GM21447 (cell line): Measurements from ENCODE around the gene GRSF1.
"Not testable (repeated sequence)": the region's sequence is repeated elsewhere in the genome, so short reads cannot be mapped to it uniquely, and the experiment has no call there.

ENCODE experiments used
- ATAC-seq: cut with Tn5 transposase; IDR thresholded peaks from one replicate; pipeline ENCODE4 v1.9.1; 2021; ENCODE audit not compliant: unreplicated experiment

The GRSF1 gene, protein sequence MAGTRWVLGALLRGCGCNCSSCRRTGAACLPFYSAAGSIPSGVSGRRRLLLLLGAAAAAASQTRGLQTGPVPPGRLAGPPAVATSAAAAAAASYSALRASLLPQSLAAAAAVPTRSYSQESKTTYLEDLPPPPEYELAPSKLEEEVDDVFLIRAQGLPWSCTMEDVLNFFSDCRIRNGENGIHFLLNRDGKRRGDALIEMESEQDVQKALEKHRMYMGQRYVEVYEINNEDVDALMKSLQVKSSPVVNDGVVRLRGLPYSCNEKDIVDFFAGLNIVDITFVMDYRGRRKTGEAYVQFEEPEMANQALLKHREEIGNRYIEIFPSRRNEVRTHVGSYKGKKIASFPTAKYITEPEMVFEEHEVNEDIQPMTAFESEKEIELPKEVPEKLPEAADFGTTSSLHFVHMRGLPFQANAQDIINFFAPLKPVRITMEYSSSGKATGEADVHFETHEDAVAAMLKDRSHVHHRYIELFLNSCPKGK

DNA sequence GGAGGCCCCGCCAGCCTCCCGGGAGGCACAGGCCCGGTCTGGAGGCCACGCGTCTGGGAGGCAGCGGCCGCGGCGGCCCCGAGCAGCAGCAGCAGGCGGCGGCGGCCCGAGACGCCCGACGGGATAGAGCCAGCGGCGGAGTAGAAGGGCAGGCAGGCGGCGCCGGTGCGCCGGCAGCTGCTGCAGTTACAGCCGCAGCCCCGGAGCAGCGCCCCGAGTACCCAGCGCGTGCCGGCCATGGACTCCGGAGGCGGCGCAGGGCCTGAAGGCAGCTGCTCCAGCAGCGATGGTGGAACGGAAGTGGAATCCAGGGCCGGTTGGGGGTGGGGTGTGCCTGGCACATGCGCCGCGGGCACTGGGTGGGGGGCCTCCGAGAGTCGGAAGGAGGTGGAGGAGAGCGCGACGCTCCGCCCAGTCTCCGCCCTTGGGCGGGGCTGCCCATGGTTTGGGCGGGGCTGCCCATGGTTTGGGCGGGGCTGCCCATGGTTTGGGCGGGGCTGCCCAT lies at the start of gene GRSF1:
Gene GRSF1 (minus strand): TSS at position 302 of the 505 bp plus-strand sequence. CDS start 63 bp downstream, at position 239.
- peak; percentile 54 for ATAC-seq

DNA sequence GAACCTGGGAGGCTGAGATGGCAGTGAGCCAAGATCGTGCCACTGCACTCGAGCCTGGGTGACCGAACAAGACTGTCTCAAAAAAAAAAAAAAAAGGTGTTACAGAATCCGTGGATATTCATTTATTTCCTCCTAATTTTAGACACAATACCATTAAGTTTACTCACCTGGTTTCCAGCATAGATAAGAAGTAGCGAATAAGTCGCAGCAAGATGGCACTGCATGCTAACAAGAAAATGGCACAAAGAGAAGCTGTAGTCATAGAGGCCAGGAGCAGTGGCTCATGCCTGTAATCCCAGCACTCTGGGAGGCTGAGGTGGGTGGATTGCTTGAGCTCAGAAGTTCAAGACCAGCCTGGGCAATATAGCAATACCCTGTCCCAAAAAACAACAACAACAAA lies 45.5 kb upstream of the GRSF1 start:
- no peak for ATAC-seq

DNA sequence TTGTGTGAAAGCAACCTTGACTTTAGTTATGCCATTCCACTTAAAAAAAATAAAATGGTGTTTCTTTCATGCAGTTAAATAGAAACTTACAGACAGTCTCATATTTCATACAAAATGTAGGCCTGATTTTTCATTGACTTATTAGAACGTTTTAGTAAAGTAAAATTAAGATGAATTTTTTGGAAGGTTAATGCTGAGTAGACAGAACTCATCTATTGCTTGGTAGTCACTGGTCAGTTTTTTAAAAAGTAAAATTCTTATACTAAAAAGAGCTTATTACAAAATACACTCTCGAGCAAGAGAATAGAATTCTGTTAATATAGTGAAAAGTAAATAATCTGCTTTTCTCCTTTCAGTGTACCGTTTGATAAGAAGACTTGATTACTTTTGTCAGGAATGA lies 41.0 kb upstream of the GRSF1 start:
- no peak for ATAC-seq

DNA sequence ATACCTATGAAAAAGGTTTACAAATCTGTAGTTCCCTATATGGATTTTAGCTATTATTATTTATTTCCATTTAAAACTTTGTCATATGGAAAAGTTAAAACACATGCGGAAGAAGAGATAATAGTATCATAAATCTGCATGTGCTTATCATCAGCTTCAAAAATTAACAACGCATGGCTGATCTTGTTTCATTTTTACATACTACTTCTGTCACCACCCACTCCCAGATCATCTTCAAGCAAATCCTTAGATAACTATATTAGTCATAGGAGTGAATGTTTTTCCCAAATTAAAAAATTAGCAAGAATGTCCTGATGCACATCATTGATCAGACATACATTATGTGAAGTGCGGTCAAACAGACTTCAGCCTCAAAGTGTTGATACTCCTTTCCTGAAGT lies 37.9 kb upstream of the GRSF1 start:
- no peak for ATAC-seq

DNA sequence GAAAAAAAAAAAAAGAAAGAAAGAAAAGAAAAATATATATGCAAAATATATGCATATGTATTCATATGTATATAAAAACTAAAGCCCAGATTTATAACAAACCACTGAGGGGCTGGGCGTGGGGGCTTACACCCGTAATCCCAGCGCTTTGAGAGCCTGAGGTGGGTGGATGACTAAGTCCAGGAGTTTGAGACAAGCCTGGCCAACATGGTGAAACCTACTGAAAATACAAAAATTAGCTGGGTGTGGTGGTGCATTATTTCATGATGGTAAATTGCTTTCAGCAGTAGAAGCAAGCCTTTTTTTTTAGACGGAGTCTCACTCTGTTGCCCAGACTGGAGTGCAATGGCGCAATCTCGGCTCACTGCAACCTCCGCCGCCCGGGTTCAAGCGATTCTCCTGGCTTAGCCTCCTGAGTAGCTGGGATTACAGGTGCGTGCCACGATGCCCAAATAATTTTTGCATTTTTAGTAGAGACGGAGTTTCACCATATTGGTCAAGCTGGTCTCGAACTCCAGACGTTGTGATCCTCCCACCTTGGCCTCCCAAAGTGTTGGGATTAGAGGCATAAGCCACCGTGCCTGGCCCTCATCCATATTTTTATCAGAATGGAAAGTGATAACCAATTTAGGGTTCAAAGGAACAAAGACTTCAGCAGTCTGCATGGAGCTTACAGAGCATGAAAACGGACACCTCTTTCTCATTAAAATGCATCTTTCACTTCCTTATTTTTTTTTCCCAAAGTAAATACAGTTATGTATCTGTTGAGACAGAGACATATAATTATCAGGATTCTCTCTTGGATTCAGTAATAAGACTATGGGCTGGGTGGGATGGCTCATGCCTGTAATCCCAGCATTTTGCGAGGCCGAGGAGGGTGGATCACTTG lies 34.8 kb upstream of the GRSF1 start:
- peak; percentile 88 for ATAC-seq

DNA sequence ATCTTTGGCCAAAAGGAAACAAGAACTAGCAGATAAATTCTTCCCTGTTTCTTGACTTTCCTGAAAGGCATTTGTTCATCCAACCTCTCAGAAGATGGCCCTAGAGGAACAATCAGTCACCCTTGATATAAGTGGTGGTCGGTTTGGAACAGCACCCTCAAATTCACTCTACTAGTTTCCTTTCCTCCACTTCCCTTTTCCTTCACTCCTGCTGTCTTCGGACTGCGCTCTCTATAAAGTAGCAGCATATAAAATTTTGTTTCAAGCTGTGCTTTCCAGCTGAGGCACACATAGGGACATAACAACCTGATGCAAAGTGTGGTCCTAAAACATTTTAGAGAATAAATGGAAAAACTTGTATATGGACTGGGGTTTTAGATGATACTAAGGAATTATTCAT lies 33.5 kb upstream of the GRSF1 start:
- no peak for ATAC-seq

DNA sequence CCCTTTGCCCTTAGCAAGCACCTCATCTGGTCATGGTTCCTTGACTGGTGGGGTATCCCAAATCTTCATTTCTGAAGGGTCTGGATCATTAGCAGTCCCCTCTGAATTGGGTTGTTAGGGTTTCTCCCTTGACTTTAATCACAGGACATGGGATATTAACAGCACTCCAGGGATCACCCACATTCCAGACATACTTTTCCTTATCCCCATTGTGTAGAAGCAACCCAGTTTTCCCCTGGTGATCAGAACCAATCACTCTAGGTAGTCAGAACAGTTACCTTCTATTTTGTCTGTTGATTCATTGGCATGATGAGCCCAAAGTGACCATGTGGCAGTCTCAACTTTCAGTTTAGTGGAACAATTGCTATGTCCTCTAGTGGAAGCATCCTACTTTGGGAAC lies 29.1 kb upstream of the GRSF1 start:
- ATAC-seq = no peak

DNA sequence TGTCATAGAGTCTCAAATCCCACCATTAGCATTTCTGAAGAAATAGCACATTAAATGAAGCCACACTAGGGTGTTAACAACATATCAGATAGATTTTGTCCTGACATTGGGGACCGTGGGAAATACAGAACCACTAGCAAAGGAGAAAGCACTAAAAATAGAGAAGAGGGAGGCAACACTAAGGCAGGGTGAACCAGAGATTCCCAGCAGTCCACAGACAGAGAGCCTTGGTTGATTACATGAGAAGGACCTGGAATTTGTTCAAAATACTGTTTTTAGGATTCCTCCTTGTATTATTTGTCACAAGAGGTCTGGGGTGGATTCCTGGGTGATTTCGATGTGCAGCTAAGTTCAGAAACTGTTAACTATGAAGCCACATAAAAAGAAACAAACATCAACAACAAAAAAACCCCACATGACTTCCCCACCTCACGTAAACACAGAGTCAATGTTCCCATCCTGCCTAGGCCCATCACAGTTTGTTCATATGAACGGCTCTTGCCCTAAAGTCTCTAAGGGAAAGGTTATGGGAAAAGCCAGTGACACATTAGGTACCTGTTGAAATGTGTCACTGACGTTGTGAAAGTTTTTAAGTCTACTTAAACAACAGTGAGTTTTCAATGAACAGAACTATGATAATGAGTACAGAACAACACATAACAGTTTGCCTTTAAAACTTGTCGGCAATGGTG lies 23.6 kb upstream of the GRSF1 start:
- peak; percentile 75 for ATAC-seq

DNA sequence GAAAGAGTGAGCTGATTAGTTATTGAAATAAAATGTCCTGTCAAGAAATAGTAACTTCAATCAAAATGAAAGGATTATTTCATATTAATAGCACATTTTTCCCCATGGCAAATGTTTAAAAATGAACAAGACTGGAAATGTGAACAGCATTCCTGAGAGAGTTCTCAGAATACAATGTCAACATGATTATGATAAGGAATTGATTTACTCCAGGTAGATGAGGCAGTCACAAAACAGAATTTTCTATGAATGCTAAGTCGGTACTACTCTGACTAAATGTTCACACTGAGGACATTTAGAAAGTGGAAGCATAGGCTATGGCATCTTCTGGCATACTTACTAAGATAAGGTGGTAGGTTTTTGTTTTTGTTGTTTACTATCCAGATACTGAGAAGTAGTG lies 19.4 kb upstream of the GRSF1 start:
- no peak for ATAC-seq

DNA sequence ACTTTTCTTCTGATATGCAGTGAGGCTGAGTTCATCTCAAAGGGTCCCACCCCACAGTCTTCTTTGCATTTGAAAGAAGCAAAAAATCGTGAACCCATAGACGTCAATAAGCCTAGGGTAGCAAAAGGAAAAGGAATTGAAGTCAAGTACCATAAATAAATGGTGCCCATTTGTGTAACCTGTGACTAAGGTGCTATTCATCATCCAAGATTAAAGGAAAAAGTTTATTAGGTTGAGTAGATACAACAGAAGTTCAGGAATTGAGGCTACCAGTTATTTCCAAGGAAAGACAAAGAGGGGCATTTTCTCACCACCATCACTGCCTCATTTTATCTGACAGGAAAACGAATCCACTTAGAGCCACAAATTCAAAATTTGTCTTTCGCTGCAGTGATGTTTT lies 18.8 kb upstream of the GRSF1 start:
- no peak for ATAC-seq

DNA sequence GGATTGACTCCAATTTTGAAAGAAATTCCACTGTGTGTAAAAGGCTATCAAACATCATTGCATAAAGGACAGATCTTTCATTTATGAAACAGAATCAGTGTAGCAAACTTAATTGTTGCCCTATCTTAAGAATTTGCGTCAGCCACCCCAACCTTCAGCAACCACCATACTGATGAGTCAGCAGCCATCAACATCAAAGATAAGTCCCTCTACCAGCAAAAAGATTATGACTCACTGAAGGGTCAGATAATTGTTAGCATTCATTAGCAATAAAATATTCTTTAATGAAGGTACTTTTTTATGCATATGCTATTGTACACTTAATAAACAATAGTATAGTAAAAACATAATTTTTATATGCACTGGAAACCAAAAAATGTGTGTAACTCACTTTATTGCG lies 15.8 kb upstream of the GRSF1 start:
- no peak for ATAC-seq

DNA sequence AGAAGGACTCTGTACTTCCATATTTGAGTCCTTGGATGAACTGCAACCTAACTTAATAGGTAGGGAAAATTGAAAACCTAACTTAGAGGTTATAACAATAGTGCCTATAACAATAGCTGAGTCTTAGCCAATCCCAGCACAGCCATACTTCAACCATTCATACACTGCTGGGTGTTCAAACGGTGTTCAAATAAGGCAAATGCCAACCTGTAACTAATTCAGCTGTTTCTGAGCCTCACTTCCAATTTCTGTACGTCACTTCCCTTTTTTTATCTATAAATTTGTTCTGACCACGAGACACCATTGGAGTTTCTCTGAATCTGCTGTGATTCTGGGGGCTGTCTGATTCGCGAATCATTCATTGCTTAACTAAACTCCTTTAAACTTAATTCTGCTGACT lies 9.6 kb upstream of the GRSF1 start:
- no peak for ATAC-seq

DNA sequence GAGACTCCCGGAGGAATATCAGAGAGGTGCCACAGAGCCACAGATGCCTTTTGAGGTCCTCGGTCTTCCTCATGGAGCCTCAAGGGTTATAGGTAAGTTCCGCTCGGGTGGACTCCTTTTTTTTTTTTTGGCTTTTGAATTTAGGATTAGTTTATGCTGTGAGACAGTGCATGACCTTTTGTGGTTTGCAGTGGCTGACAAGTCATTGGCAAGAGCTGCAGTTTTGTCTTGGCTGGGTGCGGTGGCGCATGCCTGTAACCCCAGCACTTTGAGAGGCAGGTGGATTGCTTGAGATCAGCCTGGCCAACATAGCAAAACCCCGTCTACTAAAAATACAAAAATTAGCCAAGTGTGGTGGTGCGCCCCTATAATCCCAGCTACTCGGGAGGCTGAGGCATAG lies 4.5 kb upstream of the GRSF1 start:
- peak; percentile 33 for ATAC-seq

DNA sequence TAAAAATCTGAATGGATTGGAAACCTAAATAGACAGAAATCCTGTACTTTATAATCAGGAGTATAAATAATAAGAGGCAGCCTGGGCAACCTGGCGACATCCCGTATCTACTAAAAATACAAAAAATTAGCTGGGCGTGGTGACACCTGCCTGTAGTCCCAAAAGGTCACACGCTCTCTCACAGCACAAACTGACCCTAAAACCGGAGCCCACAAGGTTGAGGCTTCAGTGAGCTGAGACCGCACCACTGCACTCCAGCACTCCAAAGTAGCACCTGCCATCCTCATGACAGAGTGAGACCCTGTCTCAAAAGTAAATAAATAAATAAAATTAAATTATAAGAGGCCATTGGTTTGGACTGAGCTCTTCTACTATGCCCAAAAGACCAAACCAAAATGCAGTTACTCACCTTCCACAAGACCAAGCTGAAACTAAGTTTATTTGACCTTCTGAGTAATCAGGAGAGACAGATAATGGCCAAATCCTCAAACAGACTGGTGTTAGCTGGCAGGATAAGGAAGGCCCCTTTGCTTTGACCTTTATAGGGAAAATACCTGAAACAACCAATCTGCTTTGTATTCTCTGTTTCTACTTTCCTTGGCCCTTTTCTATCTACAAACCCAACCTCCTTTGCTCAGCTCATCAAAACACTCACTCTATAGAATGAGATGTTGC lies 3.2 kb upstream of the GRSF1 start:
- ATAC-seq = peak; percentile 51

DNA sequence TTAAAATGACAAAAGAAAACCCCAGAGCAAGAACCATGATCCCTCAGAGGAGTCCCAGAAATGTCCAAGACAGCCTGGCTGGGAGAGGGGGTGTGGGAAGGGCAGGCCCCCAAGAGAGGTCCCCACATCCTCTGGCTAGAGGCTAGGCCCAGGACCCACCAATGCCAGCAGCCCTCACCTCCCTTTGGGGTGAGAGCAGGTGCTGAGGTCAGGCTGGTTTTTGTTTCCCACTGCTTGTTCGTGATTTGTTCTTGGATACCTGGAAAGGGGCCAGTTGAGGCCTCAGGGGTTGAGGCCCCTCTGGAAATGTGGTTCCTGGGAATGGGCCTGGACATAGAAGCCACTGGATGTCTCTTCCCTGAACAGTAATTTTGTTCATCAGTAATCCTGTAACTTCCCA lies 2.3 kb upstream of the GRSF1 start:
- ATAC-seq = no peak

DNA sequence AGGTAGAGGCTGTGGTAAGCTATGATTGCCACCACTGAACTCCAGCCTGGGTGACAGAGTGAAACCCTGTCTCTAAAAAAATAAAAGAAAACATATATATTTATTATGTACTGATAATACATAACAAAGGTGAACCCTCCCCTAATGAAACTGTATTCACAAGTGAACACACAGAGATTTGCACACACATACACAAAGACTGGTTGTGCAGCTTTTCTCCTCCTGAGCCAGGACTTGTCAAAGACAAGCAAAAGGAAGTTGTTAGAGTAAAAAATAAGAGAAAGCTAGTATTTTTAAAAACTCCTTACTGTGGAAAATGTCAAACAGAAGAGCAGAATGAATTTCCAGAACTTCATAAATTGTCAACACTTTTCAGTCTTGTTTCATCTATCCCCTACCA lies 1.5 kb upstream of the GRSF1 start:
- ATAC-seq = no peak

DNA sequence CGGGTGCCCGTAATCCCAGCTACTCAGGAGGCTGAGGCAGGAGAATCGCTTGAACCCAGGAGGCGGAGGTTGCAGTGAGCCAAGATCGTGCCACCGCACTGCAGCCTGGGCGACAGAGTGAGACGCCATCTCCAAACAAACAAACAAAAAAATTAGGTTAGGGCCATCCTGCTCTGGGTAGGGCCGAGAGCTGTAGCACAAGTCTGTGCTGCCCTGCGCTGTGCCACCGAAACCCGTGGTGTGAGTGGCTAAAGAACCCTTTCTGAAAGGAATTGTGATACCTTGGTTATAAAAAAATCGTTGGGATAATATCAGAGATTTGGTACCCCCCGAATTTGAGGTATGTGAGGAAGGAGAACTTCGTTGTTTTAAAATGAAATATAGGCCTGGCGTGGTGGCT lies 941 bp upstream of the GRSF1 start:
- ATAC-seq = not testable (repeated sequence)

DNA sequence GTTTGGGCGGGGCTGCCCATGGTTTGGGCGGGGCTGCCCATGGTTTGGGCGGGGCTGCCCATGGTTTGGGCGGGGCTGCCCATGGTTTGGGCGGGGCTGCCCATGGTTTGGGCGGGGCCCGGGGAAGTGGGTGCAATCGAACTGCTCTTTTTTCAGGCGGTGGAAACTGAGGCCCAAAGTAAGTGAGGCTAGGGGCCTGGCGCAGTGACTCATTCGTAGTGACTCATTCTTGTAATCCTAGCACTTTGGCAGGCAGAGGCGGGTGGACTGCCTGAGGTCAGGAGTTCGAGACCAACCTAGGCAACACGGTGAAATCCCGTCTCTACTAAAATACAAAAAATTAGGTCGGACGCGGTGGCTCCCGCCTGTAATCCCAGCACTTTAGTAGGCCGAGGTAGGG lies 447 bp upstream of the GRSF1 start:
- ATAC-seq = not testable (repeated sequence)

DNA sequence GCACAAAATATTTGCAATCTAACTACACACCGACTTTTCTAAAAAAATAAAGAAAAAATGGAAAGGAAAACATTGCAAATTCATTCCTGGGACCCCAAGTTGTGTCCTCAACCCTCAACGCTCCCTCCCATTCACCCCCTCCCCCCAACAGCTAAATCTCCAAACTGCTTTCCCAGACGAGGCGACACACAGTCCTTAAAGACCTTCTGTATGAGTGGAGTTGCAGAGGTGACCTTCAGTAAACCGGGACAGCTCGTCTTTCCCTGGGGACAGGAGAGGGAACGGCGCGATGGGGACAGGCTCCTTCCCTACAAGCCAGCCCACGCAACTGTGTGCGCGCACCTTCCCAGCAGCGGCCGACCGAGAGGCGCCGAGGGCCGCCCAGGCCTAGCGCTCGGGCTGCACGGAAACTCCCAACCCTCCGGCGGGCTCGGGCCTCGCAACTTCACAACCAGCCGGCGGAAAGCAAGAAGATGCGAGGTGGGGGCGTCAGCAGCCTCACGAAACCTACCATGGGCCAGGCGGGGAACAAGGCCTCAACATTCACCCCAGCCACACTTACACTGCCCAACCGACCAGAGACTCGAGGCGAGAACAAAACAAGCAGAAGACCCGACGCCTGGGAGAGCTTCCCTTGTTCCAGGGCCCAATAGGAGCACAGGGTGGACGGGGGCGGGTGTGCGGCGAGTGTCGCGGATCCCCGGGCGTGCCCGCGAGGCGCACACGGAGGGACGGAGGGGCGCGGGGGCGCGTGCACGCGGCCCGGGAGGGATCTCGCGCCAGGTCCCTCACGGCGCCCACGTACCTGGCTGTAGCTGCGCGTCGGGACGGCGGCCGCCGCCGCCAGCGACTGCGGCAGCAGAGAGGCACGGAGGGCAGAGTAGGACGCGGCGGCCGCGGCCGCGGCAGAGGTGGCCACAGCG lies 763 bp downstream of the GRSF1 start:
- peak; percentile 43 for ATAC-seq

DNA sequence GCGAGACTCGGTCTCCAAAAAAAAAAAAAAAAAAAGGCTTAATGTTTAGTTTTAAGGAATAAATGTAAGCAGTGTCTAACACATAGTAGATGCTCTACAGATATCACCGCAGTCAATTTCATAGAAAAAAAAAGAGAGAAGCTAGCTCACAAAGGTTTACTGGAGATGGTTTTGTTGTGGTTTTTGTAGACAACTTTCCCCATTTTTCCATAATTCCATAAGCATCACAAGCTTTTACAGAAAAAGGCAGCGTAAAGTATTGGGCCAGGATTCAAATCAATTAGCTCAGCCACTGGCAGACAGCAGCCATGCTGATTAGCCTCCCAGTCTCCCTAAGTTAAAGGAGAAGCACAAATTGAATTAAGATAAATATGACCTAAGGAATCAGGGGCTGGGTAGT lies 1.5 kb downstream of the GRSF1 start:
- no peak for ATAC-seq
